Measurements from ENCODE around the gene FAT4. TPM values are rescaled to one million over a fixed set of nuclear protein-coding genes. Genes with fewer than 3 reads are reported as not detected.

FAT4 gene
- total and polyA plus RNA-seq, 9 of the 15 experiments (the other 6 are each of a cell fraction or from before 2014, with no cell fraction given), result 0.01 TPM; not detected in 8

DNA sequence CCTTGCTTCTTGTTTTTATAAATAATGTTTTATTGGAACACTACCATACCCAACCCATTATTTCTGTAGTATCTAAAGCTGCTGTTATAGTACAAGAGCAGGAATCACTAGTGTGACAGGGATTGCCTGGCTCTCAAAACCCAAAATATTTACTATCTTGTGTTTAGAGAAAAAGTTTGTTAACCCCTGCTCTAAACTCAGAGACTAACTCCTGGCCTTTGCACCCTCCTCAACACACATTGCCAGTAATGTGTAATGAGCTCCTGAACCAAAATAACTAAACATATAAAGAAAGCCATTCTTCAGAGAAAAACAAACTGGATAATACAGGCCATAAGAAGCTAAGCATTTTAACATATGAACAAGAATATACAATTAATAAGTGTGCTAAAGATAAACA is 8.2 kb upstream of the FAT4 start (continued):
- TF ChIP-seq, protein P1, sequence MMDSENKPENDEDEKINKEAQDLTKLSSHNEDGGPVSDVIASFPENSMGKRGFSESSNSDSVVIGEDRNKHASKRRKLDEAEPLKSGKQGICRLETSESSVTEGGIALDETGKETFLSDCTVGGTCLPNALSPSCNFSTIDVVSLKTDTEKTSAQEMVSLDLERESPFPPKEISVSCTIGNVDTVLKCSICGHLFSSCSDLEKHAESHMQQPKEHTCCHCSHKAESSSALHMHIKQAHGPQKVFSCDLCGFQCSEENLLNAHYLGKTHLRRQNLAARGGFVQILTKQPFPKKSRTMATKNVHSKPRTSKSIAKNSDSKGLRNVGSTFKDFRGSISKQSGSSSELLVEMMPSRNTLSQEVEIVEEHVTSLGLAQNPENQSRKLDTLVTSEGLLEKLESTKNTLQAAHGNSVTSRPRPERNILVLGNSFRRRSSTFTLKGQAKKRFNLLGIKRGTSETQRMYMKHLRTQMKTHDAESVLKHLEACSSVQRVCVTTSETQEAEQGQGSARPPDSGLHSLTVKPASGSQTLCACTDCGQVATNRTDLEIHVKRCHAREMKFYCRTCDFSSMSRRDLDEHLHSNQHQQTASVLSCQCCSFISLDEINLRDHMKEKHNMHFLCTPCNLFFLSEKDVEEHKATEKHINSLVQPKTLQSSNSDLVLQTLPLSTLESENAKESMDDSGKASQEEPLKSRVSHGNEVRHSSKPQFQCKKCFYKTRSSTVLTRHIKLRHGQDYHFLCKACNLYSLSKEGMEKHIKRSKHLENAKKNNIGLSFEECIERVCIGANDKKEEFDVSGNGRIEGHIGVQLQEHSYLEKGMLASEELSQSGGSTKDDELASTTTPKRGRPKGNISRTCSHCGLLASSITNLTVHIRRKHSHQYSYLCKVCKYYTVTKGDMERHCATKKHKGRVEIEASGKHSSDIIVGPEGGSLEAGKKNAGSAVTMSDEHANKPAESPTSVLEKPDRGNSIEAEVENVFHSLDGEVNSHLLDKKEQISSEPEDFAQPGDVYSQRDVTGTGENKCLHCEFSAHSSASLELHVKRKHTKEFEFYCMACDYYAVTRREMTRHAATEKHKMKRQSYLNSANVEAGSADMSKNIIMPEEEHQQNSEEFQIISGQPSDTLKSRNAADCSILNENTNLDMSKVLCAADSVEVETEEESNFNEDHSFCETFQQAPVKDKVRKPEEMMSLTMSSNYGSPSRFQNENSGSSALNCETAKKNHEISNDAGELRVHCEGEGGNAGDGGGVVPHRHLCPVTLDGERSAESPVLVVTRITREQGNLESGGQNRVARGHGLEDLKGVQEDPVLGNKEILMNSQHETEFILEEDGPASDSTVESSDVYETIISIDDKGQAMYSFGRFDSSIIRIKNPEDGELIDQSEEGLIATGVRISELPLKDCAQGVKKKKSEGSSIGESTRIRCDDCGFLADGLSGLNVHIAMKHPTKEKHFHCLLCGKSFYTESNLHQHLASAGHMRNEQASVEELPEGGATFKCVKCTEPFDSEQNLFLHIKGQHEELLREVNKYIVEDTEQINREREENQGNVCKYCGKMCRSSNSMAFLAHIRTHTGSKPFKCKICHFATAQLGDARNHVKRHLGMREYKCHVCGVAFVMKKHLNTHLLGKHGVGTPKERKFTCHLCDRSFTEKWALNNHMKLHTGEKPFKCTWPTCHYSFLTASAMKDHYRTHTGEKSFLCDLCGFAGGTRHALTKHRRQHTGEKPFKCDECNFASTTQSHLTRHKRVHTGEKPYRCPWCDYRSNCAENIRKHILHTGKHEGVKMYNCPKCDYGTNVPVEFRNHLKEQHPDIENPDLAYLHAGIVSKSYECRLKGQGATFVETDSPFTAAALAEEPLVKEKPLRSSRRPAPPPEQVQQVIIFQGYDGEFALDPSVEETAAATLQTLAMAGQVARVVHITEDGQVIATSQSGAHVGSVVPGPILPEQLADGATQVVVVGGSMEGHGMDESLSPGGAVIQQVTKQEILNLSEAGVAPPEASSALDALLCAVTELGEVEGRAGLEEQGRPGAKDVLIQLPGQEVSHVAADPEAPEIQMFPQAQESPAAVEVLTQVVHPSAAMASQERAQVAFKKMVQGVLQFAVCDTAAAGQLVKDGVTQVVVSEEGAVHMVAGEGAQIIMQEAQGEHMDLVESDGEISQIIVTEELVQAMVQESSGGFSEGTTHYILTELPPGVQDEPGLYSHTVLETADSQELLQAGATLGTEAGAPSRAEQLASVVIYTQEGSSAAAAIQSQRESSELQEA (IDR thresholded peaks at IDR 0.05; ENCODE audit: low read depth), result no peak
- TF ChIP-seq PHB2 (IDR thresholded peaks at IDR 0.05; ENCODE audit: low read depth) (no peak), OTX1 (CRISPR knock-in tag; IDR thresholded peaks at IDR 0.05) (no peak), KLF13 (tag; IDR thresholded peaks at IDR 0.05; ENCODE audit: borderline replicate concordance, low read depth) (no peak), ARID1B (IDR thresholded peaks at IDR 0.05) (no peak), POLR3A (IDR thresholded peaks at IDR 0.05; ENCODE audit: borderline replicate concordance, extremely low read depth, insufficient read depth, insufficient read length) (no peak), JUNB (CRISPR knock-in tag; conservative IDR thresholded peaks at IDR 0.05) (no peak)
- TF ChIP-seq, protein P2, sequence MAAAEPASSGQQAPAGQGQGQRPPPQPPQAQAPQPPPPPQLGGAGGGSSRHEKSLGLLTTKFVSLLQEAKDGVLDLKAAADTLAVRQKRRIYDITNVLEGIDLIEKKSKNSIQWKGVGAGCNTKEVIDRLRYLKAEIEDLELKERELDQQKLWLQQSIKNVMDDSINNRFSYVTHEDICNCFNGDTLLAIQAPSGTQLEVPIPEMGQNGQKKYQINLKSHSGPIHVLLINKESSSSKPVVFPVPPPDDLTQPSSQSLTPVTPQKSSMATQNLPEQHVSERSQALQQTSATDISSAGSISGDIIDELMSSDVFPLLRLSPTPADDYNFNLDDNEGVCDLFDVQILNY (CRISPR knock-in tag; IDR thresholded peaks at IDR 0.05), result no peak
- TF ChIP-seq, protein P3, sequence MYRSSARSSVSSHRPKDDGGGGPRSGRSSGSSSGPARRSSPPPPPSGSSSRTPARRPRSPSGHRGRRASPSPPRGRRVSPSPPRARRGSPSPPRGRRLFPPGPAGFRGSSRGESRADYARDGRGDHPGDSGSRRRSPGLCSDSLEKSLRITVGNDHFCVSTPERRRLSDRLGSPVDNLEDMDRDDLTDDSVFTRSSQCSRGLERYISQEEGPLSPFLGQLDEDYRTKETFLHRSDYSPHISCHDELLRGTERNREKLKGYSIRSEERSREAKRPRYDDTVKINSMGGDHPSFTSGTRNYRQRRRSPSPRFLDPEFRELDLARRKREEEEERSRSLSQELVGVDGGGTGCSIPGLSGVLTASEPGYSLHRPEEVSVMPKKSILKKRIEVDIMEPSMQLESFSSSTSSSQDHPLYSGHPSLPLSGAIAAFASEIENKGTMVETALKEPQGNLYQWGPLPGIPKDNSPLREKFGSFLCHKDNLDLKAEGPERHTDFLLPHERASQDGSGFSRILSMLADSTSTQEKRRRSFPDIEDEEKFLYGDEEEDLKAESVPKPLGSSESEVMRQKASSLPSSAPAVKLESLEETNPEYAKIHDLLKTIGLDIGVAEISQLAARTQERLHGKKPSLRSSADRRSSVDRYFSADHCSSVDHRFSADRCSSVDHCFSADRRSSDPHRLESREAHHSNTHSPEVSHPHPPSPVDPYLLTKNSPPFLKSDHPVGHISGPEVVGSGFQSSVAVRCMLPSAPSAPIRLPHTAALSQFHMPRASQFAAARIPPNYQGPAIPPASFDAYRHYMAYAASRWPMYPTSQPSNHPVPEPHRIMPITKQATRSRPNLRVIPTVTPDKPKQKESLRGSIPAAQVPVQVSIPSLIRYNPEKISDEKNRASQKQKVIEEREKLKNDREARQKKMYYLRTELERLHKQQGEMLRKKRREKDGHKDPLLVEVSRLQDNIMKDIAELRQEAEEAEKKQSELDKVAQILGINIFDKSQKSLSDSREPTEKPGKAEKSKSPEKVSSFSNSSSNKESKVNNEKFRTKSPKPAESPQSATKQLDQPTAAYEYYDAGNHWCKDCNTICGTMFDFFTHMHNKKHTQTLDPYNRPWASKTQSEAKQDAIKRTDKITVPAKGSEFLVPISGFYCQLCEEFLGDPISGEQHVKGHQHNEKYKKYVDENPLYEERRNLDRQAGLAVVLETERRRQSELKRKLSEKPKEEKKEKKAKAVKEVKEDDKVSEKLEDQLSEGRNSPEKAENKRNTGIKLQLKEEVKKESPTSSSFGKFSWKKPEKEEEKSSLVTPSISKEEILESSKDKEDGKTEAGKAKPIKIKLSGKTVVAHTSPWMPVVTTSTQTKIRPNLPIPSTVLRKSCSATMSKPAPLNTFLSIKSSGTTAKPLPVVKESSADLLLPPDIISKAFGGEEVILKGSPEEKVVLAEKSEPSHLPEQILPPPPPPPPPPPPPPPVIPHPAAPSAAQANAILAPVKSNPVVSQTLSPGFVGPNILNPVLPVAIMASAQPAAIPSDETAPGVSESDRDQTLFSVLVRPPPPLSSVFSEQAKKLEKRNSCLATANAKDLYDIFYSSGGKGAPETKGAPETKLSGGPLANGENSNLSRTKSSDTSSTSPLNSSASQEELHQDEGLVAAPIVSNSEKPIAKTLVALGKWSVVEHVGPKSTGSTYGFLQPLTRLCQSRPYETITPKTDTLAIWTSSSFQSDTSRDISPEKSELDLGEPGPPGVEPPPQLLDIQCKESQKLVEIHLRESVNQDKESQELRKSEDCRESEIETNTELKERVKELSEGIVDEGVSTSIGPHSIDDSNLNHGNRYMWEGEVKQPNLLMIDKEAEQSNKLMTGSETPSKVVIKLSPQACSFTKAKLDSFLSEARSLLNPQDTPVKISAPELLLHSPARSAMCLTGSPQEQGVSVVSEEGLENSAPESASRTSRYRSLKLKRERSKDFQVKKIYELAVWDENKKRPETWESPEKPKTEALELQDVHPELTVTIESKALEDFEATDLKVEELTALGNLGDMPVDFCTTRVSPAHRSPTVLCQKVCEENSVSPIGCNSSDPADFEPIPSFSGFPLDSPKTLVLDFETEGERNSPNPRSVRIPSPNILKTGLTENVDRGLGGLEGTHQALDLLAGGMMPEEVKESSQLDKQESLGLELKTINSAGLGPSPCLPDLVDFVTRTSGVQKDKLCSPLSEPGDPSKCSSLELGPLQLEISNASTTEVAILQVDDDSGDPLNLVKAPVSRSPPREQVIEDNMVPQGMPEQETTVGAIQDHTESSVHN (IDR thresholded peaks at IDR 0.05; ENCODE audit: borderline replicate concordance in 1 of 2, low read depth in 1 of 2), result no peak
